H9 (cell line): ENCODE results near the gene DELE1. TPM values are rescaled to one million over a fixed set of nuclear protein-coding genes. Genes with fewer than 3 reads are reported as not detected.

ENCODE experiments used
- DNase-seq: peaks from one replicate; pipeline ENCODE4 v3.0.0-alpha.2; 2017
- H2AFZ ChIP-seq: one replicate; pipeline ENCODE4 v1.6.1; 2013; ENCODE audit warnings: mild to moderate bottlenecking, low read length, control low read depth, moderate library complexity
- H2AK5ac ChIP-seq: 2 replicates; pipeline ENCODE4 v1.6.1; 2013; ENCODE audit warnings: low read length, control low read depth, mixed read lengths; ENCODE audit not compliant: insufficient read length
- H2BK120ac ChIP-seq: one replicate; pipeline ENCODE4 v1.6.1; 2013; ENCODE audit warnings: low read depth, mild to moderate bottlenecking, low read length, control low read depth, inconsistent platforms; ENCODE audit not compliant: poor library complexity, severe bottlenecking
- H2BK12ac ChIP-seq: 2 replicates; pipeline ENCODE4 v1.6.1; 2013; ENCODE audit warnings: low read length, control low read depth, mixed read lengths, low read depth; ENCODE audit not compliant: insufficient read length
- H2BK15ac ChIP-seq: 2 replicates; pipeline ENCODE4 v1.6.1; 2013; ENCODE audit warnings: low read depth, low read length, control low read depth
- H2BK20ac ChIP-seq: one replicate; pipeline ENCODE4 v1.6.1; 2013; ENCODE audit warnings: low read depth, mild to moderate bottlenecking, low read length, control low read depth, inconsistent platforms; ENCODE audit not compliant: poor library complexity, severe bottlenecking
- H2BK5ac ChIP-seq: 2 replicates; pipeline ENCODE4 v1.6.1; 2013; ENCODE audit warnings: low read length, control low read depth, mixed read lengths; ENCODE audit not compliant: insufficient read length
- H3K14ac ChIP-seq: 2 replicates; pipeline ENCODE4 v1.6.1; 2013; ENCODE audit warnings: low read length, control low read depth; ENCODE audit not compliant: insufficient read depth
- H3K18ac ChIP-seq: 2 replicates; pipeline ENCODE4 v1.6.1; 2013; ENCODE audit warnings: low read depth, mild to moderate bottlenecking, mixed read lengths, low read length, control low read depth; ENCODE audit not compliant: insufficient read length
- H3K23ac ChIP-seq: 2 replicates; pipeline ENCODE4 v1.6.1; 2013; ENCODE audit warnings: low read length, control low read depth, mixed read lengths, low read depth; ENCODE audit not compliant: insufficient read length
- H3K23me2 ChIP-seq: 2 replicates; pipeline ENCODE4 v1.6.1; 2013; ENCODE audit warnings: low read depth, mild to moderate bottlenecking, mixed read lengths, low read length, control low read depth; ENCODE audit not compliant: insufficient read length, poor library complexity, severe bottlenecking
- H3K27ac ChIP-seq: 2 replicates; pipeline ENCODE4 v1.5.1; 2013; ENCODE audit warnings: low read length, control low read depth, mixed read lengths, low read depth; ENCODE audit not compliant: insufficient read length
- H3K27me3 ChIP-seq: 2 replicates; pipeline ENCODE4 v1.6.1; 2013; ENCODE audit warnings: low read length, control low read depth, inconsistent platforms; ENCODE audit not compliant: insufficient read depth
- H3K4ac ChIP-seq: 2 replicates; pipeline ENCODE4 v1.6.1; 2013; ENCODE audit warnings: low read depth, mild to moderate bottlenecking, control low read depth, inconsistent platforms, low read length, moderate library complexity
- H3K4me1 ChIP-seq: 2 replicates; pipeline ENCODE4 v1.6.1; 2013; ENCODE audit warnings: low read length, control low read depth, inconsistent platforms; ENCODE audit not compliant: insufficient read depth
- H3K4me2 ChIP-seq: 2 replicates; pipeline ENCODE4 v1.6.1; 2013; ENCODE audit warnings: low read length, control low read depth, mixed read lengths; ENCODE audit not compliant: insufficient read length, insufficient read depth
- H3K56ac ChIP-seq: 2 replicates; pipeline ENCODE4 v1.6.1; 2013; ENCODE audit warnings: low read depth, mild to moderate bottlenecking, mixed read lengths, low read length, control low read depth; ENCODE audit not compliant: insufficient read length
- H3K79me1 ChIP-seq: 2 replicates; pipeline ENCODE4 v1.6.1; 2013; ENCODE audit warnings: low read depth, mild to moderate bottlenecking, moderate library complexity, low read length, control low read depth, inconsistent platforms; ENCODE audit not compliant: insufficient read depth, poor library complexity, severe bottlenecking
- H3K79me2 ChIP-seq: 2 replicates; pipeline ENCODE4 v1.6.1; 2013; ENCODE audit warnings: low read length, control low read depth, inconsistent platforms; ENCODE audit not compliant: insufficient read depth
- H3K9ac ChIP-seq: 2 replicates; pipeline ENCODE4 v1.6.1; 2013; ENCODE audit warnings: low read length, control low read depth, mixed read lengths; ENCODE audit not compliant: insufficient read length; ENCODE audit errors: extremely low read depth
- H3K9me3 ChIP-seq: one replicate; pipeline ENCODE4 v1.6.1; 2013; ENCODE audit warnings: low read depth, low read length, inconsistent platforms; ENCODE audit not compliant: control insufficient read depth
- H3T11ph ChIP-seq: one replicate; pipeline ENCODE4 v1.6.1; 2013; ENCODE audit warnings: mild to moderate bottlenecking, low read length, control low read depth, inconsistent platforms
- H4K20me1 ChIP-seq: one replicate; pipeline ENCODE4 v1.6.1; 2013; ENCODE audit not compliant: control insufficient read depth, insufficient read length, insufficient read depth
- H4K5ac ChIP-seq: 2 replicates; pipeline ENCODE4 v1.6.1; 2013; ENCODE audit warnings: low read depth, mild to moderate bottlenecking, mixed read lengths, low read length, control low read depth; ENCODE audit not compliant: insufficient read length
- H4K8ac ChIP-seq: replicated peaks from 2 replicates; pipeline ENCODE4 v1.6.1; 2013; ENCODE audit warnings: low read length, control low read depth, mixed read lengths, low read depth; ENCODE audit not compliant: insufficient read length
- H4K91ac ChIP-seq: 2 replicates; pipeline ENCODE4 v1.6.1; 2013; ENCODE audit warnings: low read depth, mild to moderate bottlenecking, moderate library complexity, mixed read lengths, low read length, control low read depth; ENCODE audit not compliant: insufficient read length
- H3K27ac Mint-ChIP-seq, 3 experiments: 2 replicates in 2 of 3; 3 replicates in 1 of 3; pipeline ENCODE4 v1.8.0; 2020 to 2021; ENCODE audit warnings: mixed read lengths in 3 of 3, mild to moderate bottlenecking in 1 of 3, moderate library complexity in 1 of 3
- H3K27me3 Mint-ChIP-seq: 2 replicates; pipeline ENCODE4 v1.8.0; 2021; ENCODE audit warnings: low read depth, mild to moderate bottlenecking, moderate library complexity, mixed read lengths
- H3K36me3 Mint-ChIP-seq, 3 experiments: 2 replicates in 2 of 3; 3 replicates in 1 of 3; pipeline ENCODE4 v1.8.0; 2020 to 2021; ENCODE audit warnings: low read depth in 3 of 3, mixed read lengths in 3 of 3; ENCODE audit not compliant: insufficient read depth in 1 of 3
- H3K4me1 Mint-ChIP-seq, 2 experiments: 2 replicates each; pipeline ENCODE4 v1.8.0; 2020; ENCODE audit warnings: mixed read lengths in 2 of 2
- H3K4me3 Mint-ChIP-seq, 2 experiments: 2 replicates in 1 of 2; 3 replicates in 1 of 2; pipeline ENCODE4 v1.8.0; 2020 to 2021; ENCODE audit warnings: mild to moderate bottlenecking in 2 of 2, mixed read lengths in 2 of 2, moderate library complexity in 1 of 2
- H3K9me3 Mint-ChIP-seq, 2 experiments: 2 replicates in 1 of 2; 3 replicates in 1 of 2; pipeline ENCODE4 v1.8.0; 2020; ENCODE audit warnings: mild to moderate bottlenecking in 2 of 2, mixed read lengths in 2 of 2, moderate library complexity in 1 of 2
- WGBS: extraction: QIAGEN DNeasy Blood & Tissue Kit; methylation state at CpG from one replicate; pipeline ENCODE4 v1.1.7; 2013; ENCODE audit warnings: missing lambda C conversion rate, low lambda C conversion rate, mixed read lengths; ENCODE audit not compliant: insufficient read length; ENCODE audit errors: extremely low coverage; 5-methylcytosine and 5-hydroxymethylcytosine counted together
- total RNA-seq: library from RNA; stranded (reverse); gene quantifications from 2 replicates; pipeline ENCODE4 v1.2.1, GENCODE V29; 2021
- TF ChIP-seq, protein P1 (sequence below): fragments of 200-600 bp; sonication (generic); conservative IDR thresholded peaks from 3 replicates; pipeline ENCODE4 v1.8.0; 2021; ENCODE audit warnings: antibody characterized with exemption, mild to moderate bottlenecking

The DELE1 gene
- total RNA-seq, 1 experiment from 2014 or later, result 75.3 TPM

DNA sequence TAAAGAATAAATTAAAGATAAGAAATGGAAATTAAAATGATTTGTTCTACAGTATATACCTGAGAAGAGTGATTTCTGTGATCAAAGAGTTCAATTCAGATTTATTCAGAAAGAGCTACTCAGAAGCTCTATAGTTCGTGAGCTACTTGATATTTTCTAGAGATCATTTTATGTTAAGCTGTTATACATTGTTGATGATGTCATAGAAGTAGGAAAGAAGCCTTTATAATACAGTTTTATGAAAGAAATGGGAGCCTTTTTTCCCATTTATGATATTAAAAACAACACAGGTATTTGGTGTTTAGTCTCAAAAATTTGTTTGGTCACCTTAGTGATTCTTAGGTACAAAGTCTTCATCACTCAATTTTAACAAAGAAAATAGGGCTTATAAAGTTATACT, 66.0 kb downstream of the DELE1 start:
- H3K9me3 Mint-ChIP-seq, result no peaks in the 10 kb centered on the region
- DNase-seq, result no peak
- H3K4me1 Mint-ChIP-seq, result no peaks in the 10 kb centered on the region
- Histone ChIP-seq H4K5ac (no peak overlapping the region), H3K27me3 (no peaks in the 10 kb centered on the region), H2BK12ac (no peak overlapping the region), H3K23ac (no peak overlapping the region), H3K9ac (no peak overlapping the region), H3K4ac (no peak overlapping the region), H3K27ac (no peak overlapping the region), H3T11ph (no peak overlapping the region), H3K56ac (no peak overlapping the region), H4K20me1 (no peaks in the 10 kb centered on the region), H3K79me2 (no peaks in the 10 kb centered on the region), H3K18ac (no peak overlapping the region), H3K4me1 (no peaks in the 10 kb centered on the region), H3K14ac (no peak overlapping the region), H2BK5ac (no peak overlapping the region), H3K23me2 (no peaks in the 10 kb centered on the region), H3K79me1 (no peaks in the 10 kb centered on the region), H3K9me3 (no peaks in the 10 kb centered on the region), H2AFZ (no peak overlapping the region), H2AK5ac (no peak overlapping the region), H2BK15ac (no peak overlapping the region), H4K8ac (no peak overlapping the region), H2BK20ac (no peak overlapping the region), H4K91ac (no peak overlapping the region), H3K4me2 (no peak overlapping the region), H2BK120ac (no peak overlapping the region)
- no peaks in the 10 kb centered on the region for H3K27me3 Mint-ChIP-seq
- H3K27ac Mint-ChIP-seq, result no peak overlapping the region
- TF ChIP-seq, protein P1, sequence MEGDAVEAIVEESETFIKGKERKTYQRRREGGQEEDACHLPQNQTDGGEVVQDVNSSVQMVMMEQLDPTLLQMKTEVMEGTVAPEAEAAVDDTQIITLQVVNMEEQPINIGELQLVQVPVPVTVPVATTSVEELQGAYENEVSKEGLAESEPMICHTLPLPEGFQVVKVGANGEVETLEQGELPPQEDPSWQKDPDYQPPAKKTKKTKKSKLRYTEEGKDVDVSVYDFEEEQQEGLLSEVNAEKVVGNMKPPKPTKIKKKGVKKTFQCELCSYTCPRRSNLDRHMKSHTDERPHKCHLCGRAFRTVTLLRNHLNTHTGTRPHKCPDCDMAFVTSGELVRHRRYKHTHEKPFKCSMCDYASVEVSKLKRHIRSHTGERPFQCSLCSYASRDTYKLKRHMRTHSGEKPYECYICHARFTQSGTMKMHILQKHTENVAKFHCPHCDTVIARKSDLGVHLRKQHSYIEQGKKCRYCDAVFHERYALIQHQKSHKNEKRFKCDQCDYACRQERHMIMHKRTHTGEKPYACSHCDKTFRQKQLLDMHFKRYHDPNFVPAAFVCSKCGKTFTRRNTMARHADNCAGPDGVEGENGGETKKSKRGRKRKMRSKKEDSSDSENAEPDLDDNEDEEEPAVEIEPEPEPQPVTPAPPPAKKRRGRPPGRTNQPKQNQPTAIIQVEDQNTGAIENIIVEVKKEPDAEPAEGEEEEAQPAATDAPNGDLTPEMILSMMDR, result no peak
- no peak overlapping the region for H3K4me3 Mint-ChIP-seq
- WGBS, result no CpG with 5 or more reads among the region's 1 CpG
- peaks cover 6 to 35% (median 35%) of the 10 kb centered on the region in 3 experiments for H3K36me3 Mint-ChIP-seq

Other genes with a start within 250 kb of the DELE1 start
- 27.3 and 27.6 TPM in 2 replicates for gene ARAP3, start 241.6 kb upstream of the DELE1 start, total RNA-seq
- 127 and 131 TPM in 2 replicates for gene PCDH1, start 45.5 kb upstream of the DELE1 start, total RNA-seq
- gene PCDH12, start 34.3 kb downstream of the DELE1 start, total RNA-seq, result not detected in 2 replicates
- gene RNF14, start 45.2 kb downstream of the DELE1 start, total RNA-seq, result 19.5 and 20.1 TPM in 2 replicates
- gene GNPDA1, start 89.2 kb downstream of the DELE1 start, total RNA-seq, result 66.8 and 68.4 TPM in 2 replicates
- 26.6 TPM in 2 replicates for gene NDFIP1, start 184.9 kb downstream of the DELE1 start, total RNA-seq